HepG2 (cell line): ENCODE measurements around the gene RAD54L. TPM values are rescaled to one million over a fixed set of nuclear protein-coding genes. Genes with fewer than 3 reads are reported as not detected.

Experiments used
- ATAC-seq: fragments of 200-7000 bp; cut with Tn5 transposase; 3 replicates; pipeline ENCODE4 v1.9.1; 2020; ENCODE audit warnings: mild to moderate bottlenecking, moderate library complexity
- BruUV-seq: library from RNA; stranded (reverse); fragments of 400-500 nt; replicated peaks from 2 replicates; lab custom pipeline; 2021; lab: Mats Ljungman, UMichigan
- CTCF ChIA-PET: fragments of 300-600 bp; formaldehyde crosslinking; extraction: SDS; loops from one replicate; lab custom pipeline; 2021; ENCODE audit warnings: low total read pairs, inconsistent platforms, low intra/inter-chr PET ratio; lab: Yijun Ruan, JAX
- POLR2A ChIA-PET: fragments of 350-600 bp; sonication (Branson Sonifier 250); formaldehyde crosslinking; loops from one replicate; lab custom pipeline; 2020; ENCODE audit warnings: antibody characterized with exemption, inconsistent platforms; lab: Yijun Ruan, JAX
- DNase-seq: peaks from one replicate; pipeline ENCODE4 v3.0.0-alpha.2; 2015; ENCODE audit warnings: low spot score
- FAIRE-seq: peaks from 3 replicates; lab custom pipeline; 2011; peaks lifted over from hg19 to GRCh38; lab: Jason Lieb, UNC
- H2AFZ ChIP-seq: one replicate; pipeline ENCODE4 v1.6.1; 2011; ENCODE audit warnings: low read length, inconsistent platforms
- H3K27ac ChIP-seq: fragments of 300-600 bp; 3 replicates; pipeline ENCODE4 v1.8.0; 2011; ENCODE audit warnings: mixed run types, mild to moderate bottlenecking, mixed read lengths, low read length, inconsistent platforms; ENCODE audit not compliant: insufficient read depth; ENCODE audit errors: extremely low read length
- H3K27me3 ChIP-seq, 2 experiments: fragments of 200-600 bp in 1 of 2; 2 replicates in 1 of 2; 3 replicates in 1 of 2; pipeline versions ENCODE4 v1.6.0 to v1.8.0; 2011; ENCODE audit warnings: low read length in 2 of 2, mild to moderate bottlenecking in 2 of 2, moderate library complexity in 2 of 2, inconsistent platforms in 1 of 2; ENCODE audit not compliant: insufficient read depth in 2 of 2, control insufficient read depth in 1 of 2
- H3K36me3 ChIP-seq, 2 experiments: fragments of 200-600 bp in 1 of 2; replicated peaks in 1 of 2; 2 replicates in 1 of 2; 3 replicates in 1 of 2; pipeline versions ENCODE4 v1.5.1 to v1.8.0; 2011; ENCODE audit warnings: low read length in 2 of 2, inconsistent platforms in 1 of 2; ENCODE audit not compliant: insufficient read depth in 2 of 2, control insufficient read depth in 1 of 2
- H3K4me1 ChIP-seq: 2 replicates; pipeline ENCODE4 v1.5.1; 2012; ENCODE audit warnings: low read length, inconsistent platforms; ENCODE audit not compliant: insufficient read depth
- H3K4me2 ChIP-seq: 2 replicates; pipeline ENCODE4 v1.6.0; 2011; ENCODE audit warnings: low read depth, low read length, inconsistent platforms
- H3K4me3 ChIP-seq, 3 experiments: fragments of 200-600 bp in 1 of 3; sonication (generic), shearing (Covaris generic) in 1 of 3; replicated peaks in 1 of 3; 2 replicates each; pipeline ENCODE4 v1.5.1; 2011 to 2016; ENCODE audit warnings: low read length in 3 of 3, inconsistent platforms in 2 of 3, low read depth in 2 of 3, mild to moderate bottlenecking in 2 of 3, control low read depth in 1 of 3, mixed read lengths in 1 of 3; ENCODE audit not compliant: insufficient read depth in 1 of 3
- H3K79me2 ChIP-seq: one replicate; pipeline ENCODE4 v1.6.1; 2011; ENCODE audit warnings: low read length, inconsistent platforms; ENCODE audit not compliant: insufficient read depth
- H3K9ac ChIP-seq: 2 replicates; pipeline ENCODE4 v1.6.0; 2011; ENCODE audit warnings: mild to moderate bottlenecking, low read depth, low read length, inconsistent platforms; ENCODE audit not compliant: insufficient read depth
- H3K9me3 ChIP-seq: 2 replicates; pipeline ENCODE4 v1.5.1; 2012; ENCODE audit warnings: mild to moderate bottlenecking, low read length
- H4K20me1 ChIP-seq: 2 replicates; pipeline ENCODE4 v1.6.0; 2011; ENCODE audit warnings: inconsistent platforms, mild to moderate bottlenecking, low read length, moderate library complexity; ENCODE audit not compliant: insufficient read depth
- MEIS2 ChIP-seq: sonication (generic); formaldehyde crosslinking; IDR thresholded peaks from 2 replicates; pipeline ENCODE4 v1.9.0; 2021; ENCODE audit warnings: mild to moderate bottlenecking, missing genetic modification reagents
- POLR2A ChIP-seq, 2 experiments: IDR thresholded peaks; 2 replicates each; pipeline ENCODE4 v1.6.1; 2011; ENCODE audit warnings: low read depth in 2 of 2, low read length in 2 of 2, mild to moderate bottlenecking in 1 of 2, moderate library complexity in 1 of 2; ENCODE audit not compliant: insufficient read depth in 1 of 2
- POLR2AphosphoS5 ChIP-seq: IDR thresholded peaks from 2 replicates; pipeline ENCODE4 v1.6.1; 2012; ENCODE audit warnings: low read depth, low read length
- SALL2 ChIP-seq: sonication (generic); formaldehyde crosslinking; IDR thresholded peaks from 2 replicates; pipeline ENCODE4 v1.8.1; 2023; ENCODE audit warnings: mild to moderate bottlenecking, missing genetic modification reagents, inconsistent platforms
- ZBTB44 ChIP-seq: sonication (generic); formaldehyde crosslinking; IDR thresholded peaks from 2 replicates; pipeline ENCODE4 v1.4.0; 2020; ENCODE audit warnings: missing genetic modification reagents
- ZNF354B ChIP-seq: sonication (generic); formaldehyde crosslinking; IDR thresholded peaks from 2 replicates; pipeline ENCODE4 v1.8.0; 2022; ENCODE audit warnings: mild to moderate bottlenecking, missing genetic modification reagents
- WGBS: methylation state at CpG from one replicate; pipeline ENCODE4 v1.1.6; 2017; ENCODE audit warnings: low lambda C conversion rate; 5-methylcytosine and 5-hydroxymethylcytosine counted together
- in situ Hi-C: cut with HindIII; loops from 2 replicates; pipeline ENCODE4 v1.10.0; 2017; ENCODE audit warnings: low pct_unique_long_range_greater_than_20kb; ENCODE audit not compliant: extremely low pct_ligation_motif_present
- intact Hi-C: fragments of 100-400 bp; cut with micrococcal nuclease; formaldehyde crosslinking; loops from one replicate; pipeline ENCODE4 v1.10.0; 2022; ENCODE audit not compliant: unreplicated experiment
- polyA plus RNA-seq, 8 experiments: library from polyadenylated mRNA; depleted of rRNA in 3 of 8; stranded (reverse) in 7 of 8; unstranded in 1 of 8; fragments of >200 nt; fragmentation: Illumina TruSeq in 4 of 8; extraction: Trizol in 4 of 8; gene quantifications; 2 replicates each; pipeline versions ENCODE4 v1.2.1 to v1.2.3, GENCODE V29; 2011 to 2016; ENCODE audit warnings: low read depth in 4 of 8, missing spikeins in 1 of 8, mixed read lengths in 1 of 8; ENCODE audit not compliant: insufficient read depth in 1 of 8
- total RNA-seq, 5 experiments: library from RNA; depleted of rRNA; stranded (reverse); fragments of >200 nt; fragmentation: Illumina TruSeq; extraction: Trizol; gene quantifications; 2 replicates each; pipeline ENCODE4 v1.2.3, GENCODE V29; 2016; ENCODE audit warnings: low read depth in 1 of 5

The RAD54L gene
- total and polyA plus RNA-seq, 2 of the 13 experiments (the other 11 are each of a cell fraction or from before 2014, with no cell fraction given), result 10.2 to 30.0 TPM

DNA sequence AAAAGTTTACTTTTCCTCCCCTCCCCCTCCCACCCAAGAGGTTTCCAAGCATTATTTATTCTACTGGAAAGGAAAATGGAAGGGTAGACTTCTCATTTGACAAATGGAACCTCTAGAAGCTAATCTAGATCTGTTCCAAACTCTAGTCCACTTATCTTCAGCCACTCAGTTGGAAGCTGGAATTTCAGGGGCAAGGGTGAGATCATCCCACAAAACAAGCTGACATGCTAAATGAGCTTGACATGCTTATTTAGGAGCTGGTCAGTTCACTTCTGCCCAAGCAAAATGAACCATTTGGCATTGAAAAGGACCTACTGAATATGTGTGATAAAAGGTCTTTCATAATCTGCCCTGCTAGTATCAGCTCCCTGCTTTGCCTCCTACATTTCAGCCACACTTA, 50.8 kb downstream of the RAD54L start:
- no peak overlapping the region for H3K4me2 ChIP-seq
- H3K9me3 ChIP-seq, result no peaks in the 10 kb centered on the region
- no peak for FAIRE-seq
- no peak for ATAC-seq
- no TSS peak for BruUV-seq
- no peak overlapping the region for H3K4me3 ChIP-seq
- H3K36me3 ChIP-seq, result peaks cover 13 to 50% of the 10 kb centered on the region in 2 experiments
- H3K9ac ChIP-seq, result no peak overlapping the region
- H3K27ac ChIP-seq, result no peak overlapping the region
- H3K27me3 ChIP-seq, result no peaks in the 10 kb centered on the region; a peak in 1 of 5 replicates
- no peak for TF ChIP-seq ZBTB44
- TF ChIP-seq SALL2 (CRISPR knock-in tag), result no peak
- 0 out of 4 replicates have a peak, but pooled peaks of 1 of the 2 experiments have one; percentile 36 for TF ChIP-seq POLR2A (IDR thresholded peaks at IDR 0.05; ENCODE audit: insufficient read depth in 1 of 2, low read depth in 2 of 2, low read length in 2 of 2)
- POLR2A ChIA-PET, result no interaction called here
- H3K79me2 ChIP-seq, result peaks cover 52% of the 10 kb centered on the region
- no peaks in the 10 kb centered on the region for H4K20me1 ChIP-seq
- intact Hi-C loops, result no loop called here
- H2AFZ ChIP-seq, result no peak overlapping the region
- DNase-seq, result no peak
- CTCF ChIA-PET, result no interaction called here
- in situ Hi-C loops, result no loop called here
- H3K4me1 ChIP-seq, result peaks cover 25% of the 10 kb centered on the region

GRCh38 chr1:46300673-46301405, 53.3 kb downstream of the RAD54L start:
- H3K27me3 ChIP-seq, result peaks cover 0 to 4% of the 10 kb centered on the region in 2 experiments; a peak in 1 of 5 replicates
- peak overlapping the region; percentile 99 for H3K9ac ChIP-seq
- H3K4me1 ChIP-seq, result peaks cover 28% of the 10 kb centered on the region
- in situ Hi-C loops (no loop called here), intact Hi-C loops (loop anchor here (5.0 kb wide), 1 partner anchor 54 kb away; the partner anchor contains the start of gene RAD54L)
- peaks cover 74% of the 10 kb centered on the region for H3K79me2 ChIP-seq
- 38% methylated on average over 6 of the region's 6 CpGs for WGBS
- BruUV-seq, result TSS peak; percentile 41
- H3K4me3 ChIP-seq, result peak overlapping the region; percentile 93 to 100 (median 96)
- POLR2A ChIA-PET, result no interaction called here
- CTCF ChIA-PET, result no interaction called here
- H3K9me3 ChIP-seq, result no peaks in the 10 kb centered on the region
- peaks cover 8% of the 10 kb centered on the region; the same call in 1 of the 2 replicates for H4K20me1 ChIP-seq
- no peak for ATAC-seq
- TF ChIP-seq ZNF354B, result peak; percentile 40; the same call in 1 of the 2 replicates
- TF ChIP-seq MEIS2 (CRISPR knock-in tag), result no peak
- peak; percentile 4; the same call in 1 of the 2 replicates for TF ChIP-seq POLR2AphosphoS5
- no peak for DNase-seq
- no peak overlapping the region for H2AFZ ChIP-seq
- peak overlapping the region; percentile 89 for H3K4me2 ChIP-seq
- H3K27ac ChIP-seq, result peak overlapping the region; percentile 96
- H3K36me3 ChIP-seq, result peaks cover 10 to 29% of the 10 kb centered on the region in 2 experiments
- no peak for FAIRE-seq
